Effector memory CD8-positive, alpha-beta T cell (primary cell): ENCODE results near the gene AQP12B.

Experiments
- ATAC-seq: fragments of 150-1000 bp; cut with Tn5 transposase; replicated peaks from 2 replicates; pipeline ENCODE4 v1.10.0; 2021; ENCODE audit warnings: mild to moderate bottlenecking, moderate library complexity
- DNase-seq, 3 experiments: peaks; one replicate each; pipeline ENCODE4 v3.0.0; 2021
- H3K27ac Mint-ChIP-seq, 2 donors: one replicate each; pipeline ENCODE4 v1.8.0; 2022; ENCODE audit warnings: mild to moderate bottlenecking in 2 of 2, mixed read lengths in 2 of 2, moderate library complexity in 2 of 2
- H3K27me3 Mint-ChIP-seq, 2 donors: one replicate each; pipeline ENCODE4 v1.8.0; 2022; ENCODE audit warnings: mixed read lengths in 2 of 2
- H3K36me3 Mint-ChIP-seq: one replicate; pipeline ENCODE4 v1.8.0; 2022; ENCODE audit warnings: mild to moderate bottlenecking, moderate library complexity, mixed read lengths; ENCODE audit not compliant: insufficient read depth
- H3K4me1 Mint-ChIP-seq, 2 donors: one replicate each; pipeline ENCODE4 v1.8.0; 2022; ENCODE audit warnings: low read depth in 2 of 2, mixed read lengths in 2 of 2
- H3K4me3 Mint-ChIP-seq, 2 donors: one replicate each; pipeline ENCODE4 v1.8.0; 2022; ENCODE audit warnings: mild to moderate bottlenecking in 2 of 2, mixed read lengths in 2 of 2, moderate library complexity in 2 of 2
- H3K9me3 Mint-ChIP-seq, 2 donors: one replicate each; pipeline ENCODE4 v1.8.0; 2022; ENCODE audit warnings: mixed read lengths in 2 of 2

AQP12B gene

GRCh38 chr2:240650254-240650965 is 32.3 kb downstream of the AQP12B start:
- peaks cover 16 to 21% of the 10 kb centered on the region in 2 donors for H3K4me1 Mint-ChIP-seq
- no peak overlapping the region for H3K4me3 Mint-ChIP-seq
- peaks cover 11% of the 10 kb centered on the region for H3K36me3 Mint-ChIP-seq
- no peak for DNase-seq
- peaks cover 28 to 44% of the 10 kb centered on the region in 2 donors for H3K27me3 Mint-ChIP-seq
- peak overlapping the region in 1 of 2 donors; percentile 31 for H3K27ac Mint-ChIP-seq
- ATAC-seq = no peak
- peaks cover 0 to 1% of the 10 kb centered on the region in 2 donors for H3K9me3 Mint-ChIP-seq

GRCh38 chr2:240649331-240649730 is 33.4 kb downstream of the AQP12B start:
- Mint-ChIP-seq H3K9me3 (peaks cover 0 to 1% of the 10 kb centered on the region in 2 donors), H3K27me3 (peaks cover 28 to 36% of the 10 kb centered on the region in 2 donors), H3K4me3 (no peak overlapping the region), H3K27ac (peak overlapping the region in 1 of 2 donors; percentile 46), H3K4me1 (peaks cover 11 to 13% of the 10 kb centered on the region in 2 donors), H3K36me3 (peaks cover 11% of the 10 kb centered on the region)
- ATAC-seq (no peak), DNase-seq (no peak)

DNA sequence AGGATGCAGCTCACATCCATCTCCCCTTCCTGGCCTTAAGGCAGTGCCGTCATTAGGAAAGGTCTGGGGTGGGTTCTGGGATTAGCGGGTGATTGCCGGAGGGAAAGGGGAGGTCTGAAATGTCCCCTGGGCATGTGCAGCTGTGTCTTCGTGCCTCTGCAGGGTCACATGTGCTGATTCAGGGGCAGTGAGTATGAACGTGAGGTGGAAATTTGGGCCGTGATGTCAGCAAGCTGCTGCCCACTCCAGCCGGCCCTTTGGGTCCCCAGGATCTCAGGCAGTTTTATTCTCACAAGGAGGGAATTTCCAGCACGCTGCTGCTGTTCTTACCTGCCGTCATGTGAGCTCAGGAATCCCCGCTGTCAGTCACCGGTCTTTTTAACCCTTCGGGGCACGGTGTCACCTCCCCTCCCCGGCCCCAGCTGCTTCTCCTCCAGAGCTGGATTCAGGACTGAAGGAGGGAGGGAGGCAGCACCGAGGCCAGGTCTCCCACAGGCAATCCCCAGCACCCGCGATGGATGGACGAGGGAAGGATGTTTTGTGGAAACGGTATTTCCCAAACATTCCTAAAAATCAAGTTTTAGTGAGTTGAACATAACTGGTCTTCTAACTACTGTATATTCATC is 33.9 kb downstream of the AQP12B start:
- H3K27me3 Mint-ChIP-seq = peaks cover 28 to 36% of the 10 kb centered on the region in 2 donors
- H3K27ac Mint-ChIP-seq = peak overlapping the region; percentile 46 to 60

GRCh38 chr2:240648155-240648649 is 34.5 kb downstream of the AQP12B start:
- no peak for ATAC-seq
- Mint-ChIP-seq H3K4me1 (peaks cover 12 to 13% of the 10 kb centered on the region in 2 donors), H3K36me3 (peaks cover 11% of the 10 kb centered on the region), H3K4me3 (no peak overlapping the region), H3K27ac (peak overlapping the region; percentile 46 to 60), H3K9me3 (peaks cover 0 to 1% of the 10 kb centered on the region in 2 donors), H3K27me3 (peaks cover 28 to 36% of the 10 kb centered on the region in 2 donors)
- DNase-seq = no peak

More for the DNA sequence above, 33.9 kb downstream of the AQP12B start:
- ATAC-seq (no peak), DNase-seq (no peak)
- Mint-ChIP-seq H3K9me3 (peaks cover 0 to 1% of the 10 kb centered on the region in 2 donors), H3K4me1 (peaks cover 11 to 13% of the 10 kb centered on the region in 2 donors), H3K4me3 (no peak overlapping the region), H3K36me3 (peaks cover 11% of the 10 kb centered on the region)

DNA sequence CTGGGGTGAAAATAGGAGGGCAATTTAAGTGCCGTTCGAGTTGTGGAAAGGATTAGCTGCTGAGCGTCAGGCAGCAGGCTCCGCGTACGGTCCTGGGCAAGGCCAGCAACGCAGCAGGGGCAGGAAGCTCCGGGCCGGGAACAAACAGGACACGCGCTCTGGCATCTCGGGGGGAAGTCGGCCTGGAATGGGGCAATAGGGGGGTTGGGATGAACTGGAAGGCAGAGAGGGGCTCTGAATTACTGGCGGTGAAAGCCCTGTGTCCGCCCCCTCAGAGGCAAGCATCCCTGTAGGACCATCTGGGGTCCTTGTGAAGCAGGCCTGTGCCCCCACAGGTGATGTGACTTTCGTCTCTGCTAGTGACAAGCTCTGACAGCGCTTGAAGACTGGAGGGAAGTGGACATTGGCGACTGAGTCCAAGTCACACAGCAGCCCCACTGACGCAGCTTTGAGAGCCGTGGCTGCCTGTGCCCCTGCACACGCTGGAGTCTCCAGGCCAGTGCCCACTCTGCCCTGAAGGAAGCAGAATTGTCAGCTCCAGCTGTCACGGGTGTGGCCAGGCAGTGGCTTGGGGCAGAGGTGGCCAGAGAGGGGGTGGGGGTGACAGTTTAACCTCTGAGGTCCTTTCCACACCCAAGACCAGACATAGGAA is 35.1 kb downstream of the AQP12B start:
- Mint-ChIP-seq H3K9me3 (peaks cover 0 to 1% of the 10 kb centered on the region in 2 donors), H3K4me1 (peaks cover 12 to 13% of the 10 kb centered on the region in 2 donors), H3K4me3 (peak overlapping the region in 1 of 2 donors; percentile 5), H3K36me3 (peaks cover 11% of the 10 kb centered on the region), H3K27ac (peak overlapping the region; percentile 38 to 64), H3K27me3 (peaks cover 27 to 34% of the 10 kb centered on the region in 2 donors)
- DNase-seq (no peak), ATAC-seq (no peak)

DNA sequence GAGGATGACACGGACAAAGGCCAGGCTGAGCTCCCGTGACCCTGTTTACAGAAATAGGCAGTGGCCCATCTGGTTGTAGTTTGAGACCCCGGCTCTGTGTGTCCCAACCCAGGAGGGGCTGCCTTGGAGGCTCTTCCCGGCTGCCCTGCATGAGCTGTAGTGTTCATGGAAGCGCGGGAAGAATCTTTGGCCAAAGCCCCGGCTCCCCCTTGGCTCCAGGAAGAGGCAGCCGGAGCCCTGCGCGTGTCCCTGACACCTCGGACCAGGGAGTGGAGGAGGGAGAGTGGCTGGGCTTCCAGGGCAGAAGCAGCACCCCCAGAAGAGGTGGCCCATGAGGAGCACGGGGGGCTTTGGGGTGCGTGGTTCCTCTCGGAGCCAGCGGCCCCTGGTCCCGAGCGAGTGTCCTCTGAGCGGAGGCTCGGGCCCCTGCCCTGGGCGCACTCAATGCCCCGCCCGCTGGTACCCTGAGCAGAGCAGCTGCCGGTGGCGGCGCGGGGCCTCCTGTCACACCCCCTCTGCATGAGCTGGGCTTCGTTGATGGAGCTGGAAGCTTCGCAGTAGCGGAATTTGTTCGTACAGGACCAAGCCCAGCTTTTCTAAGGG is 35.7 kb downstream of the AQP12B start:
- ATAC-seq (no peak), DNase-seq (no peak)
- peaks cover 11% of the 10 kb centered on the region for H3K36me3 Mint-ChIP-seq
- peaks cover 0 to 1% of the 10 kb centered on the region in 2 donors for H3K9me3 Mint-ChIP-seq
- peaks cover 12 to 13% of the 10 kb centered on the region in 2 donors for H3K4me1 Mint-ChIP-seq
- peak overlapping the region; percentile 64 to 88 for H3K27ac Mint-ChIP-seq
- no peak overlapping the region for H3K4me3 Mint-ChIP-seq
- peaks cover 24 to 29% of the 10 kb centered on the region in 2 donors for H3K27me3 Mint-ChIP-seq

DNA sequence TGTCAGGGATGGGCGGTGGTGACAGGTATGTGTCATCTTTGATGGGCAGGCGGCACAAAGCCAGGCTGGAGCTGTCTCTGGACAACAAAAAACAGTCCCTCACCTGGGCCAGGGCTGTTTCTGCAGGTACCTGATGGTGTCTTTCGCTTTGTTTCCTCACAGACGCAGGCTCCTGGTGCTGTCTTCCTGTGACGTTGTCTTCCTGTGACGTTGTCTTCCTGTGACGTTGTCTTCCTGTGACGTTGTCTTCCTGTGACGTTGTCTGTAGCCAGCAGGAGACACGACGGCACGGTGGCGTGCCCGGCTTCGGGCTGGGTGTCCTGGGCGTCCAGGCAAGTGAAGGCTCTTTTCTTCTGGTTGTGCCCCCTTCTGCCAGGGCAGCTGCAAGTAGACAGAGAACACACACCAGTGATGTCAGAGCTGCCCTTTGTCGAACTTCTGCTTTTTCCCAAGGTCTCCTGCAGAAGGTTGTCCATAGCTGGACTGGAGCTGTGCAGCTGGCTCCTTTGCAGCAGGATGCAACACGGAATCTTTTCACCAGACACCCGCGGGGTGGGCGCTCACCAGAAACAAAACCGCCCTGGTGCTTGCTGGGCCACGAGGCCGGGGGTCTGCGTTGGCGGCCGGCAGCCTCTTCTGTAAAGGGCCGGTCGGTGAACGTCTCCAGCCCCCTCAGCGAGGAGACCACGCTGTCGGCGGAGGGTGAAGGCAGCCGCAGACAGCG is 36.3 kb downstream of the AQP12B start:
- Mint-ChIP-seq H3K4me3 (peak overlapping the region; percentile 64 to 65), H3K4me1 (peaks cover 12 to 13% of the 10 kb centered on the region in 2 donors), H3K36me3 (peaks cover 11% of the 10 kb centered on the region), H3K9me3 (peaks cover 0 to 1% of the 10 kb centered on the region in 2 donors), H3K27ac (peak overlapping the region; percentile 88 to 91), H3K27me3 (peaks cover 24 to 29% of the 10 kb centered on the region in 2 donors)
- ATAC-seq = peak; percentile 86
- peak; percentile 63 to 69 (median 65) for DNase-seq

DNA sequence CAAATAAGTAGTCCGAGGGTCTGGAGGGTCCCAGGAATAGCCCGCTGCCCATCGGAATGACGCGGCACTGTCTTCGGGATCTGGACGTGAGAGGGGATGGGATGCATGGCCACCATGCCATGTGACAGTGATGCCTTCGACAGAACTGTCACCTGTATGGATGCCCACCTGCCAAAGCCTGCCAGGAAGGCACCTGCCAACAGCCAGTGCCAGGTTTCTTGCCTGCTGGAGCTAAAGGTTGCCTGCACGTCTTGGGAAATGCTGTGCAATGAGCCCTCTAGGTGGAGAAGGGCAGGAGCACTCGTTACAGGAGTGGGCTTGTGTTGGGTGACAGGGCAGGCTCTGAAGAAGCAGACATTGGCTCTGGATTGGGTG is 36.9 kb downstream of the AQP12B start:
- peaks cover 11% of the 10 kb centered on the region for H3K36me3 Mint-ChIP-seq
- H3K4me1 Mint-ChIP-seq = peaks cover 12 to 13% of the 10 kb centered on the region in 2 donors
- H3K9me3 Mint-ChIP-seq = peaks cover 0 to 1% of the 10 kb centered on the region in 2 donors
- H3K27me3 Mint-ChIP-seq = peaks cover 24 to 29% of the 10 kb centered on the region in 2 donors
- DNase-seq (no peak), ATAC-seq (no peak)
- peak overlapping the region; percentile 64 to 65 for H3K4me3 Mint-ChIP-seq
- peak overlapping the region; percentile 88 to 91 for H3K27ac Mint-ChIP-seq

GRCh38 chr2:240645346-240645745 is 37.3 kb downstream of the AQP12B start:
- H3K36me3 Mint-ChIP-seq = peaks cover 11% of the 10 kb centered on the region
- H3K4me1 Mint-ChIP-seq = peaks cover 12 to 13% of the 10 kb centered on the region in 2 donors
- ATAC-seq (no peak), DNase-seq (no peak)
- peaks cover 0 to 1% of the 10 kb centered on the region in 2 donors for H3K9me3 Mint-ChIP-seq
- peaks cover 24 to 29% of the 10 kb centered on the region in 2 donors for H3K27me3 Mint-ChIP-seq
- H3K4me3 Mint-ChIP-seq = peak overlapping the region in 1 of 2 donors; percentile 64
- H3K27ac Mint-ChIP-seq = peak overlapping the region; percentile 83 to 88

GRCh38 chr2:240644859-240645301 is 37.8 kb downstream of the AQP12B start:
- DNase-seq (no peak), ATAC-seq (peak; percentile 41)
- Mint-ChIP-seq H3K9me3 (peaks cover 0 to 1% of the 10 kb centered on the region in 2 donors), H3K36me3 (peaks cover 11% of the 10 kb centered on the region), H3K4me1 (peaks cover 12 to 13% of the 10 kb centered on the region in 2 donors), H3K4me3 (no peak overlapping the region), H3K27me3 (peaks cover 24 to 28% of the 10 kb centered on the region in 2 donors), H3K27ac (peak overlapping the region; percentile 83 to 88)

GRCh38 chr2:240644171-240644651 is 38.5 kb downstream of the AQP12B start:
- Mint-ChIP-seq H3K27ac (peak overlapping the region; percentile 83 to 88), H3K4me1 (peaks cover 13 to 14% of the 10 kb centered on the region in 2 donors), H3K4me3 (no peak overlapping the region), H3K9me3 (peaks cover 0 to 1% of the 10 kb centered on the region in 2 donors), H3K27me3 (peaks cover 19 to 22% of the 10 kb centered on the region in 2 donors), H3K36me3 (peaks cover 14% of the 10 kb centered on the region)
- ATAC-seq (no peak), DNase-seq (no peak)

- ATAC-seq (no peak), DNase-seq (no peak)
- Mint-ChIP-seq H3K4me3 (no peak overlapping the region), H3K9me3 (peaks cover 0 to 1% of the 10 kb centered on the region in 2 donors), H3K4me1 (peaks cover 13 to 14% of the 10 kb centered on the region in 2 donors), H3K27me3 (peaks cover 15 to 17% of the 10 kb centered on the region in 2 donors), H3K27ac (peak overlapping the region; percentile 80 to 83), H3K36me3 (peaks cover 14% of the 10 kb centered on the region)
Observed at GRCh38 chr2:240643811-240644150, 38.9 kb downstream of the AQP12B start.
